H1 (cell line): ENCODE results near the gene VIPR2. TPM values are rescaled to one million over a fixed set of nuclear protein-coding genes. Genes with fewer than 3 reads are reported as not detected.

Experiments used
- CTCF ChIA-PET: fragments of 300-600 bp; sonication (Branson Sonifier 250); formaldehyde crosslinking; loops from one replicate; lab custom pipeline; 2021; ENCODE audit not compliant: partially characterized antibody; lab: Charles Lee
- POLR2A ChIA-PET: fragments of 300-600 bp; sonication (Branson Sonifier 250); formaldehyde crosslinking; loops from one replicate; lab custom pipeline; 2021; ENCODE audit warnings: inconsistent platforms; ENCODE audit not compliant: partially characterized antibody; lab: Charles Lee
- DNase-seq, 2 experiments: peaks; one replicate each; pipeline versions ENCODE4 v3.0.0 to v3.0.0-alpha.2; 2010 to 2022; ENCODE audit warnings: low spot score in 2 of 2, low read depth in 1 of 2, mixed read lengths in 1 of 2
- FAIRE-seq: peaks from 2 replicates; lab custom pipeline; 2011; peaks lifted over from hg19 to GRCh38; lab: Jason Lieb, UNC
- H2AFZ ChIP-seq: 2 replicates; pipeline ENCODE4 v1.8.1; 2012; ENCODE audit warnings: low read length, inconsistent platforms
- H2AK5ac ChIP-seq: 2 replicates; pipeline ENCODE4 v1.6.1; 2013; ENCODE audit warnings: low read depth, low read length
- H2BK120ac ChIP-seq: replicated peaks from 2 replicates; pipeline ENCODE3; 2013; ENCODE audit warnings: low read depth, low read length, inconsistent platforms
- H2BK12ac ChIP-seq: 2 replicates; pipeline ENCODE4 v1.6.1; 2013; ENCODE audit warnings: low read depth, low read length
- H2BK15ac ChIP-seq: 2 replicates; pipeline ENCODE4 v1.6.1; 2013; ENCODE audit warnings: low read length
- H2BK20ac ChIP-seq: 2 replicates; pipeline ENCODE4 v1.6.1; 2013; ENCODE audit warnings: low read length
- H2BK5ac ChIP-seq: 2 replicates; pipeline ENCODE4 v1.6.1; 2013; ENCODE audit warnings: low read depth, low read length
- H3K14ac ChIP-seq: 2 replicates; pipeline ENCODE4 v1.6.1; 2013; ENCODE audit warnings: inconsistent platforms; ENCODE audit not compliant: insufficient read length
- H3K18ac ChIP-seq: 2 replicates; pipeline ENCODE4 v1.6.1; 2013; ENCODE audit warnings: low read length; ENCODE audit errors: extremely low read depth
- H3K23ac ChIP-seq: 2 replicates; pipeline ENCODE4 v1.6.1; 2013; ENCODE audit warnings: inconsistent platforms; ENCODE audit not compliant: insufficient read length
- H3K23me2 ChIP-seq: 2 replicates; pipeline ENCODE4 v1.6.1; 2013; ENCODE audit warnings: low read depth, low read length
- H3K27ac ChIP-seq: 2 replicates; pipeline ENCODE4 v1.6.1; 2011; ENCODE audit warnings: low read depth, low read length, inconsistent platforms
- H3K27me3 ChIP-seq, 4 experiments: replicated peaks in 1 of 4; 1 replicate in 1 of 4; 2 replicates in 3 of 4; pipeline versions ENCODE4 v1.6.1 to v1.8.1; 2011 to 2013; ENCODE audit warnings: low read length in 3 of 4, mild to moderate bottlenecking in 3 of 4, inconsistent platforms in 2 of 4, mixed read lengths in 2 of 4, moderate library complexity in 1 of 4; ENCODE audit not compliant: control insufficient read depth in 3 of 4, insufficient read depth in 3 of 4; ENCODE audit errors: extremely low read depth in 1 of 4
- H3K36me3 ChIP-seq, 4 experiments: 2 replicates each; pipeline versions ENCODE4 v1.6.1 to v1.8.1; 2011 to 2013; ENCODE audit warnings: mild to moderate bottlenecking in 4 of 4, low read length in 3 of 4, moderate library complexity in 2 of 4, control low read depth in 1 of 4, inconsistent platforms in 1 of 4; ENCODE audit not compliant: insufficient read depth in 4 of 4, control insufficient read depth in 2 of 4
- H3K4ac ChIP-seq: replicated peaks from 2 replicates; pipeline ENCODE3; 2013; ENCODE audit warnings: low read length, low read depth, mixed read lengths, inconsistent platforms; ENCODE audit not compliant: insufficient read length
- H3K4me1 ChIP-seq, 4 experiments: replicated peaks in 1 of 4; 1 replicate in 1 of 4; 2 replicates in 3 of 4; pipeline versions ENCODE4 v1.6.1 to v1.8.1; 2011 to 2013; ENCODE audit warnings: low read length in 3 of 4, inconsistent platforms in 2 of 4, mixed read lengths in 1 of 4; ENCODE audit not compliant: insufficient read depth in 4 of 4, control insufficient read depth in 3 of 4
- H3K4me2 ChIP-seq, 2 experiments: 2 replicates each; pipeline versions ENCODE4 v1.6.1 to v1.8.1; 2011 to 2013; ENCODE audit warnings: low read depth in 2 of 2, low read length in 2 of 2, control low read depth in 1 of 2, inconsistent platforms in 1 of 2, mild to moderate bottlenecking in 1 of 2; ENCODE audit not compliant: insufficient read depth in 1 of 2
- H3K4me3 ChIP-seq, 4 experiments: fragments of 200-600, 300-600 bp in 1 of 4; sonication (generic), shearing (Covaris generic), sonication (Bioruptor Twin) in 1 of 4; 2 replicates each; pipeline versions ENCODE4 v1.5.1 to v1.8.1; 2011 to 2016; ENCODE audit warnings: low read length in 4 of 4, low read depth in 3 of 4, control low read depth in 2 of 4, inconsistent platforms in 2 of 4, mild to moderate bottlenecking in 2 of 4, mixed read lengths in 1 of 4, moderate library complexity in 1 of 4; ENCODE audit not compliant: insufficient read depth in 2 of 4; ENCODE audit errors: extremely low read depth in 1 of 4
- H3K56ac ChIP-seq: replicated peaks from 2 replicates; pipeline ENCODE3; 2013; ENCODE audit warnings: low read depth, mild to moderate bottlenecking, mixed read lengths, low read length, inconsistent platforms; ENCODE audit not compliant: insufficient read length
- H3K79me1 ChIP-seq: 2 replicates; pipeline ENCODE4 v1.6.1; 2013; ENCODE audit warnings: low read depth, low read length, control low read depth
- H3K79me2 ChIP-seq, 2 experiments: 2 replicates each; pipeline versions ENCODE4 v1.6.1 to v1.8.1; 2012 to 2013; ENCODE audit warnings: low read length in 2 of 2, mild to moderate bottlenecking in 2 of 2, inconsistent platforms in 1 of 2; ENCODE audit not compliant: insufficient read depth in 2 of 2, control insufficient read depth in 1 of 2
- H3K9ac ChIP-seq, 4 experiments: replicated peaks in 1 of 4; 1 replicate in 1 of 4; 2 replicates in 3 of 4; pipeline versions ENCODE4 v1.6.1 to v1.8.1; 2011 to 2013; ENCODE audit warnings: low read depth in 3 of 4, low read length in 3 of 4, control low read depth in 2 of 4, mild to moderate bottlenecking in 2 of 4, moderate library complexity in 2 of 4, inconsistent platforms in 1 of 4; ENCODE audit errors: extremely low read depth in 1 of 4
- H3K9me3 ChIP-seq, 2 experiments: 2 replicates each; pipeline versions ENCODE4 v1.6.1 to v1.8.1; 2012 to 2013; ENCODE audit warnings: mild to moderate bottlenecking in 2 of 2, moderate library complexity in 2 of 2, control low read depth in 1 of 2, inconsistent platforms in 1 of 2, low read depth in 1 of 2, low read length in 1 of 2, mixed read lengths in 1 of 2; ENCODE audit not compliant: insufficient read depth in 2 of 2
- H4K20me1 ChIP-seq, 2 experiments: replicated peaks in 1 of 2; 2 replicates each; pipeline versions ENCODE3 to v1.8.1; 2011 to 2013; ENCODE audit warnings: inconsistent platforms in 2 of 2, low read length in 2 of 2, mild to moderate bottlenecking in 1 of 2; ENCODE audit not compliant: insufficient read depth in 2 of 2, control insufficient read depth in 1 of 2
- H4K5ac ChIP-seq: 2 replicates; pipeline ENCODE4 v1.6.1; 2013; ENCODE audit warnings: low read length, low read depth, mixed read lengths, inconsistent platforms; ENCODE audit not compliant: insufficient read length
- H4K8ac ChIP-seq: 2 replicates; pipeline ENCODE4 v1.8.0; 2013; ENCODE audit warnings: mild to moderate bottlenecking, moderate library complexity, low read length, inconsistent platforms; ENCODE audit not compliant: insufficient read depth; ENCODE audit errors: extremely low read depth
- H4K91ac ChIP-seq: replicated peaks from 2 replicates; pipeline ENCODE3; 2013; ENCODE audit warnings: low read length, mixed read lengths, inconsistent platforms; ENCODE audit not compliant: insufficient read length
- ASH2L ChIP-seq: fragments of 200-600, 300-600 bp; sonication (generic); IDR thresholded peaks from one replicate; pipeline ENCODE4 v1.7.1; 2017; ENCODE audit warnings: low read length
- ATF3 ChIP-seq: IDR thresholded peaks from 2 replicates; pipeline ENCODE4 v1.6.1; 2011; ENCODE audit warnings: low read depth, mild to moderate bottlenecking, low read length; ENCODE audit not compliant: insufficient read depth
- EZH2 ChIP-seq: fragments of 200-600 bp; sonication (generic); IDR thresholded peaks from 2 replicates; pipeline ENCODE4 v1.7.1; 2012; ENCODE audit warnings: low read depth, mild to moderate bottlenecking, moderate library complexity, low read length, inconsistent platforms; ENCODE audit not compliant: severe bottlenecking
- NANOG ChIP-seq: IDR thresholded peaks from 2 replicates; pipeline ENCODE4 v1.6.1; 2011; ENCODE audit warnings: low read length, low read depth, mild to moderate bottlenecking, inconsistent platforms; ENCODE audit not compliant: insufficient read depth, poor library complexity, severe bottlenecking
- WGBS, 2 experiments: shearing (Covaris generic) in 1 of 2; methylation state at CpG; one replicate each; pipeline versions ENCODE4 v1.1.6 to v1.1.7; 2013 to 2015; ENCODE audit warnings: low lambda C conversion rate in 2 of 2, mixed read lengths in 2 of 2, inconsistent platforms in 1 of 2, low coverage in 1 of 2, missing lambda C conversion rate in 1 of 2; ENCODE audit not compliant: insufficient replicate concordance in 2 of 2, insufficient coverage in 1 of 2, insufficient read length in 1 of 2; ENCODE audit errors: extremely low coverage in 1 of 2, missing lambda C conversion rate in 1 of 2; 5-methylcytosine and 5-hydroxymethylcytosine counted together
- polyA plus RNA-seq, 7 experiments: library from polyadenylated mRNA; depleted of rRNA in 3 of 7; stranded (reverse) in 5 of 7; unstranded in 2 of 7; fragments of >200 nt in 5 of 7; fragments of 200-250 nt in 2 of 7; gene quantifications; 1 replicate in 5 of 7; 2 replicates in 1 of 7; 4 replicates in 1 of 7; pipeline versions ENCODE4 v1.2.1 to v1.2.3, GENCODE V29; 2011 to 2013; ENCODE audit warnings: missing spikeins in 2 of 7, mixed read lengths in 2 of 7
- total RNA-seq: library from RNA; stranded (reverse); fragmentation: NEBNext Ultra II Directional; extraction: Animal tissue kit (Norgen Biotek cat#: 25700); gene quantifications from 2 replicates; pipeline ENCODE4 v1.2.1, GENCODE V29; 2021
- TF ChIP-seq, protein P1 (sequence below): IDR thresholded peaks from 2 replicates; pipeline ENCODE4 v1.6.1; 2012; ENCODE audit warnings: low read length, inconsistent platforms

The VIPR2 gene
- total and polyA plus RNA-seq, 2 of the 8 experiments (the other 6 are each of a cell fraction or from before 2014, with no cell fraction given), result 2.4 to 6.3 TPM

GRCh38 chr7:159098424-159098786 is 46.3 kb downstream of the VIPR2 start:
- Histone ChIP-seq H4K8ac (no peak overlapping the region), H3K23ac (no peak overlapping the region), H3K23me2 (no peaks in the 10 kb centered on the region)
- CTCF ChIA-PET, result no interaction called here
- no peak for FAIRE-seq
- no peak for TF ChIP-seq NANOG
- TF ChIP-seq ASH2L, result no peak
- TF ChIP-seq ATF3, result no peak
- TF ChIP-seq, protein P1, sequence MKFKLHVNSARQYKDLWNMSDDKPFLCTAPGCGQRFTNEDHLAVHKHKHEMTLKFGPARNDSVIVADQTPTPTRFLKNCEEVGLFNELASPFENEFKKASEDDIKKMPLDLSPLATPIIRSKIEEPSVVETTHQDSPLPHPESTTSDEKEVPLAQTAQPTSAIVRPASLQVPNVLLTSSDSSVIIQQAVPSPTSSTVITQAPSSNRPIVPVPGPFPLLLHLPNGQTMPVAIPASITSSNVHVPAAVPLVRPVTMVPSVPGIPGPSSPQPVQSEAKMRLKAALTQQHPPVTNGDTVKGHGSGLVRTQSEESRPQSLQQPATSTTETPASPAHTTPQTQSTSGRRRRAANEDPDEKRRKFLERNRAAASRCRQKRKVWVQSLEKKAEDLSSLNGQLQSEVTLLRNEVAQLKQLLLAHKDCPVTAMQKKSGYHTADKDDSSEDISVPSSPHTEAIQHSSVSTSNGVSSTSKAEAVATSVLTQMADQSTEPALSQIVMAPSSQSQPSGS, result no peak
- TF ChIP-seq EZH2, result no peak
- TF ChIP-seq, all 59 proteins: peak for 0
- no peak overlapping the region for H2BK15ac ChIP-seq
- no peak overlapping the region for H4K91ac ChIP-seq
- H3K9ac ChIP-seq, result no peak overlapping the region
- H2BK120ac ChIP-seq, result no peak overlapping the region
- no peak overlapping the region for H2AFZ ChIP-seq
- DNase-seq, result no peak
- H3K36me3 ChIP-seq, result peaks cover 0 to 5% (median 0%) of the 10 kb centered on the region in 4 experiments; a peak in 2 of 8 replicates
- no peaks in the 10 kb centered on the region for H3K9me3 ChIP-seq
- no peak overlapping the region for H3K4me2 ChIP-seq
- no peak overlapping the region for H2AK5ac ChIP-seq
- H3K27me3 ChIP-seq, result no peaks in the 10 kb centered on the region
- H2BK5ac ChIP-seq, result no peak overlapping the region
- no peak overlapping the region for H2BK20ac ChIP-seq
- no peaks in the 10 kb centered on the region for H3K4me1 ChIP-seq
- no peaks in the 10 kb centered on the region for H3K79me2 ChIP-seq
- H3K4ac ChIP-seq, result no peak overlapping the region
- no peak overlapping the region for H2BK12ac ChIP-seq
- 92% methylated on average over 6 of the region's 6 CpGs; no CpG with 5 or more reads in 1 of the 2 experiments for WGBS, 2 experiments
- POLR2A ChIA-PET, result no interaction called here
- no peak overlapping the region for H4K5ac ChIP-seq
- H3K14ac ChIP-seq, result no peak overlapping the region
- H3K4me3 ChIP-seq, result no peak overlapping the region
- no peak overlapping the region for H3K56ac ChIP-seq
- H3K27ac ChIP-seq, result no peak overlapping the region
- H4K20me1 ChIP-seq, result no peaks in the 10 kb centered on the region
- no peaks in the 10 kb centered on the region for H3K79me1 ChIP-seq
- no peak overlapping the region for H3K18ac ChIP-seq
